Measurements from ENCODE around the gene F2R.

GRCh38 chr5:76723266-76723665 lies 7.3 kb downstream of the F2R start:
- no peak for TF ChIP-seq CTCF (conservative IDR thresholded peaks at IDR 0.05 in 1 of 2, IDR thresholded peaks at IDR 0.05 in 1 of 2; ENCODE audit: extremely low read depth in 1 of 2, insufficient read depth in 1 of 2, low read depth in 1 of 2, low read length in 2 of 2)
- no peak for TF ChIP-seq EZH2 (IDR thresholded peaks at IDR 0.05; ENCODE audit: borderline replicate concordance, low read length)

Data from mammary epithelial cell (primary cell).